ENCODE measurements around the gene POU5F1.
"Not testable (repeated sequence)": the region's sequence is repeated elsewhere in the genome, so short reads cannot be mapped to it uniquely, and the experiment has no call there.

The POU5F1 gene

DNA sequence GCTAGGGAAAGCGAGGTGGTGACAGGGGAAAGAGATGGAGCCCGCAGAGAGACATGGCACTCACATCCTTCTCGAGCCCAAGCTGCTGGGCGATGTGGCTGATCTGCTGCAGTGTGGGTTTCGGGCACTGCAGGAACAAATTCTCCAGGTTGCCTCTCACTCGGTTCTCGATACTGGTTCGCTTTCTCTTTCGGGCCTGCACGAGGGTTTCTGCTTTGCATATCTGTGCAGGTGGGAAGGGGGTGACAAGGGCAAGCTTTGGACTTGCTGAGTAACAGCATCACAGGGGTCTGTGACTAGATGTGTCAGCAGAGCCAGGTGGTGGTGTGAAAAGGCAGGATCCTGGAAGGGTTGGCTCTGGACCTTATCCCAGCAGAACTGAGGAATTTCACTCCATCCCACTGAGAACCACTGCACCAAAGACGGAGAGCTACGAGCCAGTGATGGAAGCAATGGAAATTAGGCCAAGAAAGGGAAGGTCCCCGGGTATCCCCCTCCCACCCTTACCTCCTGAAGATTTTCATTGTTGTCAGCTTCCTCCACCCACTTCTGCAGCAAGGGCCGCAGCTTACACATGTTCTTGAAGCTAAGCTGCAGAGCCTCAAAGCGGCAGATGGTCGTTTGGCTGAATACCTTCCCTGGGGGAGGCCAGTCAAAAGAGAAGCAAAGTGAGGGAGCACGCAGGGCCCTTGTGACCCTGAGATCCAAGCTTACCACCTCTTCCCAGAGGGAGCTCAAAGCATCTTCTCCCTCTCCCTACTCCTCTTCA, 5.2 kb downstream of the POU5F1 start:
- not testable (repeated sequence) for DNase-seq

DNA sequence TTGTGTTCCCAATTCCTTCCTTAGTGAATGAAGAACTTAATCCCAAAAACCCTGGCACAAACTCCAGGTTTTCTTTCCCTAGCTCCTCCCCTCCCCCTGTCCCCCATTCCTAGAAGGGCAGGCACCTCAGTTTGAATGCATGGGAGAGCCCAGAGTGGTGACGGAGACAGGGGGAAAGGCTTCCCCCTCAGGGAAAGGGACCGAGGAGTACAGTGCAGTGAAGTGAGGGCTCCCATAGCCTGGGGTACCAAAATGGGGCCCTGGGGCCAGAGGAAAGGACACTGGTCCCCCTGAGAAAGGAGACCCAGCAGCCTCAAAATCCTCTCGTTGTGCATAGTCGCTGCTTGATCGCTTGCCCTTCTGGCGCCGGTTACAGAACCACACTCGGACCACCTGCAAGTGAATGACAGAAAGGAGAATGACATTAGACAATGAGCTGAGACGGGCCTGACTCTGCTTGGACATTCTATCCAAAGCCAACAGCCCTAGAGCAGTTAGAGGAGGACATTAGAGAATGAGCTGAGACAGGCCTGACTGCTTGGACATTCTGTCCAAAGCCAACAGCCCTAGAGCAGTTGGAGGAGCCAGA, 5.9 kb downstream of the POU5F1 start:
- DNase-seq, result not testable (repeated sequence)

DNA sequence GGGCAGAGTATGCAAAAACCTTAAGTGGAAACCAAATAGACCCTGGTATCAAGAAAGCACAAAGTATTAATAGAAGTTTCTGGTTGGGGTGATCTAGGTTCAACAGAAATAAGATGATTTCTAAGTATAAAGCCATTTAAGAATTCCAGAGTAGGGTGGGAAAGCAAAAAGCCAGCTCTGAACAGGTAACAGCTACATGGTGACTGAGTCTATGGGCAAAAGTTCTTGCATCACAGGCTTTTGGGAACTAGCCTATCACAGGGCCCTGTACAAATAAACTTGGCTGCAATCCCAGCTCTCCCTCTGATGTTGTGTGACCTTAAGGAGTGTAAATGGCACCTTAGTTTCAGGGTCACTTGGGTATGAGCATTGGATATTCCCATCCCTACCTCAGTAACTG, 6.6 kb downstream of the POU5F1 start:
- no peak for DNase-seq

DNA sequence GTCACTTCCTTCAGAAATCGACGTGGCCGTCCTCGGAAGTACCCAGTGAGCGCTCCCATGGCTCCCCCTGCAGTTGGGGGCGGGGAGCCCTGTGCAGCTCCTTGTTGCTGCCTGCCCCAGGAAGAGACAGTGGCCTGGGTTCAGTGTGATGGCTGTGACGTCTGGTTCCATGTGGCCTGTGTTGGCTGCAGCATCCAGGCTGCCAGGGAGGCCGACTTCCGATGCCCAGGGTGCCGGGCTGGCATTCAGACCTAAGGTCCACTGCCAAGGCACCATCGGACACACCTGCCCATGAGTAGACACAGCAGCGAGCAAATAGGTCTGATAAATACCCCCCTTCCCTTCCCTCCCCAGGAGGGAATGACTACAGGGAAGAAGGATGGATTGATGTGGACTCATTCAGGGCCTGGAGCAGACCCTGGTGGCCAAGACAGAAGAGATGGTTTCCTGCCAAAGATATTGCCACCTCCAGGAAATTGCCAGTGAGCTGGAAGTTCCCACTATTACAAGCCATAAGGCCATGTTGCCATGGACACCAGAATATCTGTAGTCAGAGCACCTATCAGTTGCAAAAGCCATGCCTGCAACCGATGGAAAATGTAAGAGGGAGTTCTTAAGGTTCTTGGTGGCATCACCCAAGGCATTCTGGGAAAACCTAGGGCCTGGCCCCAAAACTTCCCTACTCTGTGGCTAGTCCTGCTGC, 7.9 kb downstream of the POU5F1 start:
- DNase-seq, result no peak

DNA sequence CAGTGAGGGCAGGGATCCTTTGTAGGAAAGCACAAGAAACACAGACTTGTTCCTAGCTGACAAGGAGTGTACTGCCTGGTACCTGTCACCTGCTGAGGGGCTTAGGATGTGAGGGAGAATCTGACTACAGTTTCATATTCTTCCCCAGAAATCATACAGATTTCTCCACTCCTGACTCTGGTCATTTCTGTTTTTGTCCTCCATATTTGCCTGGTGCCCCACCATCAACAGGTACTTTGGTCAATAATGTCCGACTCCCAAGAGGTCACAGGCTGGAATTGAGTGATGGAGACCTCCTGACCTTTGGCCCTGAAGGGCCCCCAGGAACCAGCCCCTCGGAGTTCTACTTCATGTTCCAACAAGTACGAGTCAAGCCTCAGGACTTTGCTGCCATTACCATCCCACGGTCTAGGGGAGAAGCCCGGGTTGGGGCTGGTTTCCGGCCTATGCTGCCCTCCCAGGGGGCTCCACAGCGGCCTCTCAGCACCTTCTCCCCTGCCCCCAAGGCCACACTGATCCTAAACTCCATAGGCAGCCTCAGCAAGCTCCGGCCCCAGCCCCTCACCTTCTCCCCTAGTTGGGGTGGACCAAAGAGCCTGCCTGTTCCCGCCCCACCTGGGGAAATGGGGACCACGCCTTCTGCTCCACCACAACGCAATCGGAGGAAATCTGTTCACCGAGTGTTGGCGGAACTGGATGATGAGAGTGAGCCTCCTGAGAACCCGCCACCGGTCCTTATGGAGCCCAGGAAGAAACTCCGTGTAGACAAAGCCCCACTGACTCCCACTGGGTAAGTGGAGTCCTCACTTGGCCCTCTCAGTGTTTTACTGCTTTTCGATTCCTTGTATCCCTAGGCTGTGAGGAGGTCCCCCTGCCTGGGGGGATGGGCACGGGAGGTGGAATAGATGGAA, 9.0 kb downstream of the POU5F1 start:
- no peak for DNase-seq

DNA sequence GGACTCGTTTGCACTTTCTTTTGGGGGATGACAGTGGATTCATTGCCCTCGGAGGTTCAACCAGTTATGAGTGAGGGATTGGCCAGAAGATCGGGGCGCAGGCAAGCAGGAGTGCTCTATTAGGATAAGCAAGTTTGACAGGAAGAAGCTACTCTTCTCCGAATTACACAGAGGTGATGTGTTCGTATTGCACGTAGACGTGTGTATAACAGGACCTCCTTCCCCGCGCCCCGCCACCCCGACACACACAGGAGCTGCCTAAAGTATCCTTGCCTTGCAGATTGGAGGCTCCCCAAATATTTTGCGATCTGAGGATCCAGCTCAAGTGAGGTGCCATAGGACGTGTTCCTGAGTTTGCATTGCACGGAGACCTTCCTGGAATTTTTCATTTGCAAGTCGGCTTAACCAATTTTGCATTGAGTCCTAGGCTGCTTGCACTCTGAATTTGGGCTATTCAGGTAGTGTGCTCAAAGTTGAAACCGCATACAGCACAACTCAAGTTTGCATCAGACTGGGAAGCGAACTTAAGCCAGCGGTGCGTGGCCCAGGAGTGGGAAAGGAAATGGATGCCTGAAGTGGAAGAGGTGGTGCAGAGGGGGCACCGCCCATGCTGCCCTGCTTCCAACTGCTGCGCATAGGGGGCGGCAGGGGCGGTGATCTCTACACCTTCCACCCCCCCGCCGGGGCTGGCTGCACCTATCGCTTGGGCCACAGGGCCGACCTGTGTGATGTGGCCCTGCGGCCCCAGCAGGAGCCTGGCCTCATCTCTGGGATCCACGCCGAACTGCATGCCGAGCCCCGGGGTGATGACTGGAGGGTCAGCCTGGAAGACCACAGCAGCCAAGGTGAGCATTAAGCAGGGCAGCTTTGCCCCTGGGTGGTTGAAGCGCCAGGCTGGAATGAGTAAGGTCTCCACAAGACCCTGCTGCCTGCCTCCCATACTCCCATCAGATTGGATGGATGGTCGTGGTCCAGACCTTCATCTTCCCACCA, 11.3 kb downstream of the POU5F1 start:
- DNase-seq, result peak; percentile 23

DNA sequence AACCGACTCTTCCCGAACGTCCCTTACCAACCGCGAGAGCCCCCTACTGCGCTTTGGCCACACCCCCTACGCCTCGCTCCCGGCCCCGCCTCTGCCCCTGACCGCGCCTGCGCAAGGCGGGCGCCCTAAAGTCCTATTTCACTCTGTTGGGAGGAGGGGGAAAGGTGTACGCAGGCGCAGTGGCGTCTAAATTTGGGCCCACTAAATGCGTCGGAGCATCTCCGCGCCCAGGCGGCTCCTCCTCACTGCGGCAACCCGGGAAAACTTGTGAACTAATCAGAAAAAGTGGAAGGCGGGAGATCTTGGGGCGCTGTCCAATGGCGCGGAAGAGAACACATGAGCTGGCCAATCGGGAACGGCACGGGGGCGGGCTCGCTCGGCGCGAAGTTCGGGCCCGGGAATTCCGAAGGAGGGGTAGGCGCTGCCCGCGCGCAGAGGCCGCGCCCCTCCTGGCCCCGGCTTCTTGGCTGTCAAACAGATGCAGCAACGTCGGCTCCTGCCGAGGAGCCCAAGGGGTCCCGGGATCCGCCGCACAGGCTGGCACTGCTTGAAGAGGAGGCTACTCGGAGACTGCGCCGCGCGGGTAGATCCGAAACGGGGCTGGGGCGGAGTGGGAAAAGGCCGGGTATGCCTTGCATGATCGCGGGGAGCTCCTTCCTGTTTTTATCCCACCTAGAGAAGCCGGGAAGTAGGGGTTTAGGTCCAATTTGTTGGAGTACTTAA, 12.2 kb downstream of the POU5F1 start, which contains the start of gene TCF19:
Gene TCF19, plus strand, starts transcription at position 450 of the 723 bp plus-strand sequence. CDS start 881 bp downstream, outside the sequence.
- peak; percentile 96 for DNase-seq

DNA sequence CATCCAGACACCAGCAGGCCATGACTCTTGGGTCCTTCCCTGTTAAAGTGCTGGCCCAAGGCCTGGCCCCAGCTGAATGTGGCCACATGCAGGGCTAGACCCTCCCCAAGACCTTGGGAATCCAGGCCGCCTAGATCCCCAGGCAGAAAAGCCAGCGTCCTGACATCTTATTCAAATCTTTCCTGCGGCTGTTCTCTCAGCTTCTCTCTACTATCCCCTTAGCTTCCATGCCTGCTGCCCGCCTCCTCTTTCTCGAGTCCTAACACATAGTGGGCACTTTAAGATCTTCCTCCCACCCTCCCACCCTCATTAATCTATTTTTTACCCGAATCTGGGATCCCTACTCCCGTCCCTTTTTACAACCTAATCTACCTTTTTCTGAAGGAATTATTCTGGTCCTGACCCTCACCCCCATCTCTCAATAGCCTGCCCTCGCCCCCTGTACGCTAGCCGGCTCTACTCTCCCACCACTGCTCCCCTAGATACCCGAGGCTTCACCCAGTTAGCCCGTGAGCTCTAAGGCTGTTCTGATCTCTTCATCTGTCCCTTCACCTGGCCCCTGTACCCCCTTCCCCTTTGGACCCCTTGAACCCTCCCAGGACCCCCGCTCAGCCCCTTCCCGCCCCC, 12.9 kb downstream of the POU5F1 start, which contains the start of gene CCHCR1:
Gene CCHCR1, minus strand, starts transcription at position 290 of the 627 bp plus-strand sequence. Its CDS starts 202 bp downstream, at position 88.
- DNase-seq, result no peak

DNA sequence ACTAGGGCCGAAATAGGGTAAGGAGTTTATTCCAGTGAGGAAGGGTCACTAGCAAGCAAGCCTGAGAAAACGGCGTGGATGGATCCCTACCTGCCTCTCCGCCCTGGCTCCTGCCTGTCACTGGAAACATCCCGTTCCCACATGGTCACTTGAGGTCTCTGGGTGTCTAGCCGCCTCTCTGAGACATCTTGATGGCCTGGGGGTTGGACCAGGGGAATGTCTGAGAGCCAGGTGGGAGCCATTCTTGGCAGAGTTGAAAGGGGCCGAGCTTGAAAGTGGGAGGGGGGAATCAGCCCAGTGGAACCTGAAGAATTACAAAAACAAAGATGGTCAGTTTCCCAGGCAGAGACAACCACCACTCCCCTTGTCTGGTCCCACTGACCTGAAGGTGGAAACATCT, 13.8 kb downstream of the POU5F1 start:
- DNase-seq, result no peak

DNA sequence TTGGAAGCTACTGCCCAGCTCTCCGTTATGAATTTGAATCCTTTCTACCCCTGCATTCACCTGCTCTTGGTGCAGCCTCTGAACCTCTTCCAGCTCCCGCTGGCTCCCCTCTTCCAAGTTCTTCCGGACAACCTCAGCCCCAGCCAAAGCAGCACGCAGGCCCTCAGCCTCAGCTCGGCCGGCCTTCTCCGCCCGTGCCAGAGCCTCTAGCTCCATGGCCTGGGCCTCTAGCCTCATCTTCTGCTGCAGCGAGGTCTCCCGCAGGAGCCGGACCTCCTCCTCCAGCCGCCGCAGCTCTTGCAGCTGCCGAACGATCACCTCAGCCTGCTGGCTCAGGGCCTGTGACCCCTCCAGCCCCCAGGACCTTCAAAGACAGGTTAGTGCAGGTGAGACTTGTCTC, 16.0 kb downstream of the POU5F1 start:
- no peak for DNase-seq

DNA sequence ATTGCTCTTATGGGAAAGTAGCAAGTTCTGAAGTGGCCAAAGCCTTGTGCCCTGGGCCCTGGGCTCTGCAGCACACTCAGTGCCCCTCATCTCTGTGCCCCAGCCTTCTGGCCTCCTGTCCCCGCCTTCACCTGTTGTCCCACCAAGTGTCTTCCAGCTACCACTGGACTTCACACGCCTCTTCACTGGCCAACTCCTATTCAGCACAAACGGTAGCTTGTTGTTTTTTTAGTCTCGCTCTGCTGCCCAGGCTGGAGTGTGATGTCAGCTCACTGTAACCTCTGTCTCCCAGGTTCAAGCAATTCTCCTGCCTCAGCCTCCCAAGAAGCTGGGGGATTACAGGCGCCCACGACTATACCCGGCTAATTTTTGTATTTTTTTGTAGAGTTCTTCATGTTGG, 17.7 kb downstream of the POU5F1 start:
- no peak for DNase-seq

DNA sequence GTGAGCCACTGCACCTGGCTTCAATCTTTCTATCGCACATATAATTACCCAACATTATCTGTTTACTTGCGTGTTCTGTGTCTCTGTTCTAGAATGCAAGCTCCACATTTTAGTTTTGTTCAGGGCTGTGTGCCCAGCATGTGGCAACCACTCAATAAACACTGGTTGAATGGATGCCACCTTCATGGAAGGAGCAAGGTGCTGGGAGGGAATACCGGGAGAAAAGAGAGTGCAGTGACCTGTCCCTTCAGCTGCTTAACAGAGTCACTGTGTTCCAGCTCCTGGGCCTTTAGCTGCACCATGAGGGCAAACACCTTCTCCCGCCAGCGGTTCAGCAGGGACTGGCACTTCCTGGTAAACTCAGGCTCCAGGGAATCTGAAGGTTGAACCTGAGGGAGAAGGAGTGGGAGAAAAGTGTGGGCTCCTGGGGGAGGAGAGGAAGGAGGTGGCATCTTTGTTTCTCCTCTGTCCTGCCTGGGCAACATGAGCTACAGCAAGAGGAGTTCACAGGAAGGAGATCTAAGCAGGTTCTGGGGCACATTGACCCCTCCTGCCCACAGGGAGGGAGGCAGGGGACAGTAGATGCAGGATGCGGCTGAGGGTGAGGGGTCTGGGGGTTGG, 20.5 kb downstream of the POU5F1 start:
- no peak for DNase-seq

DNA sequence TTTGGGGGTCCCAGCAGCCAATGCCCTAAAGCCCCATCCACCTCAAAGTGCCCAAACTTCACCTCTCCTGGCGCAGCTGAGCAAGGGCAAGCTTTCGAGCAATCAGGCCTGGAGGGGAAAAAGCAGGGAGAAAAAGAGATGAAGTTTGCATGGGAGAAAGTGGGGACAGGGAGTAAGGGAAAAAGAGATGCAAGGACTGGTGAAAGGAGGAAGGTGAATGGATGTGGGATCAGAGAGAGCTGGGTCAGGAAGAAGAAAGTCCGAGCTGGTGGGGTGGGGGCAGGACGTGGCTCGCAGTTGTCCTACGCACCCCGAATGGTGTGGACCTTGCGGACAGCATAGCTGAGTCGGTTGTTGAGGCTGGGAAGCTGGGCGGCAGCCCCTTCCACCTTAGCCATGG, 25.1 kb downstream of the POU5F1 start:
- DNase-seq, result no peak

DNA sequence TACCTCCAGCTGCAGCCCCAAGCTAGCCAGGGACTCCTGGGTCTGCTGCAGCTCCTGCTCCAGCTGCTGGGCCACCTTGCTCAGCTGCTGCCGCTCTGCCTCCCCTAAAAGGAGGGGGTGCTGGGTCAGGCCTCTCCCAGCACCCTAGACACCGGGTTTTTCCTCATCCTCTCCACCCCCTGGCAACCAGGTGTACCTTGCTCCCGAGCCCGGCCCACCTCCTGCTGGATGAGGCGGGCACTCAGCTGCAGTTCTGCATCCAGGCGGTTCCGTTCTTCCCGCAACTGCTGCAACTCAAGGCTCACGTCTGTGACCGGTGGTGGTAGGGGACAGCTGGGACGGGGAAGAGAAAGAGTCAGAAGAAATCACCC, 25.5 kb downstream of the POU5F1 start:
- no peak for DNase-seq

DNA sequence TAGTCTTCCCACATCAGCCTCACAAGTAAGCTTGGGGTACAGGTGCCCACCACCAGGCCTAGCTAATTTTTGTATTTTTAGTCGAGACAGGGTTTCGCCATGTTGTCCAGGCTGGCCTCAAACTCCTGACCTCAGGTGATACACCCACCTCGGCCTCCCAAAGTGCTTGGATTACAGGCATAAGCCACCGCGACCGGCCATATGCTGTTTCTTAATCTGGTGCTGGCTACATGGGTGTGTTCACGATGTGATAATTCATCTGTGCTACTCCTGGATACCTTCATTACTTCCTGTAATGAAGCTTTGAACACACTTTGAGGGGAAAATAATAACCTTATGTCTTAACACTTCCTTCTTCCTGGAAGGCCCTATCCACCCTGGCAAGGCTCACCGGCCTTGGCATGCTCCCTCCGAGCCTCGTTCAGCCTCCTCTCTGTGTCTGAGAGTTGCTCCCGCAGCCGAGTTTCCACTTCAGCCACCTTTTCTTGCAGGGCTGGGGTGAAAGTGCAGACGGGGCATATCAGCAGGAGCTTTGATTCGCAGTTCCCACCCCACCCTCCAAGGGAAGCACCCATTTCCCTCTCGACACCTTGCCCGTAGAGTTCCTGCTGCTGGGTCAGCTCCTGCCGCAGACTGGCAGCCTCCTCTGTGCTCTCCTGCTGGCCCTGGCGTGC, 26.0 kb downstream of the POU5F1 start:
- DNase-seq, result no peak

DNA sequence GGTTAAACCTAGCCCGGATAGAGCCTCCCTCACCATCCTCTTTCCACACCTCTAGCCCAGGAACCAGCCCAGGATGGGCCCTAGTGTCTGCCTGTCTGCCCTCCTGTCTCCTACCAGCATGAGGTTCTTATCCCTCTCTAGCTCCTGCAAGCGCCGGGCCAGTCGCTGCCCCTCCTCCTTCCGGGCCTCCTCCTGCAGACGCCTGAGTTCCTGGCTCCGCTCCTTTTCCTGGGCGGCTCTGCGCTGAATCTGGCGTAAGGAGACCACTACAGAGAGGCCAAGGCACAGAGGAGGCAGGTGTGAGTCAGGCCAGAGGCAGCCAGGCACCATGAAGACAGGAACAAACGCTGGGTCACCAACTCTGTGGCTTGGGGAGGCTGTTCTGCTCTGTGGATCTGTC, 27.3 kb downstream of the POU5F1 start:
- no peak for DNase-seq

DNA sequence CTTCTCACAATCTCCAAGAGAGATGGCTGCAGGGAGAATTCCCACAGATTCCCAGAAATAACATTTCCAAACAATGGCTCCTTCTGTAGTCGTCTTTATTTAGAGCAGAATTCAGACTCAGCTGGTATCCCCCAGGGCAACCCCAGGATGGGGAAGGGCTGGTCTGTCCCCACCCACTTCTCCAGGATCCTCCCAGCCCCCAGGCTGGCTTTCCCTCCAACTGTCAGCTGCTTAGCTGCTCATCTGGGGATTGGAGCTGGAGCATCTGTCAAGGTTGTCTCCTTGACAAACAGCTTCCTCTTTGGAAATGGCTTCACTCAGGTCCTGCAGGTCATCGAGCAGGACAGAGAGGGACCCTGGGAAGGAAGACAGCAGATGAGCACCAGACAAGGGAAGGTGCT, 28.1 kb downstream of the POU5F1 start:
- DNase-seq, result no peak

DNA sequence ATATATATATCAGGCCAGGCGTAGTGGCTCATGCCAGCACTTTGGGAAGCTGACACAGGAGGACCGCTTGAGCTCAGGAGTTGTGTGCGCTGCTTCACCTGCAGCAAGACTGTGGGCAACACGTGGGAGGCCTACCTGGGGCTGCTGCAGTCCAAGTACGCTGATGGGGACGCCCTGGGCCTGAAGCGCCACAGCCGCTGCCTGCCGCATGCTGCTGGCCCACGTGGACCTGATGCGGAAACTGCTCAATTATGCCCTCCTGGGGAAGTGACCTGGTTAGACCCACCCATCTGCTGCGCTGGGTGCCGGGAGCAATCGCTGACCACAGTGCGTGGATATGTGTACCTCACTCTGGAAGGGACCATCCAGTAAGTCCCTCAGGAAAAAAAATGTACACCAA, 29.8 kb downstream of the POU5F1 start:
- DNase-seq, result no peak

DNA sequence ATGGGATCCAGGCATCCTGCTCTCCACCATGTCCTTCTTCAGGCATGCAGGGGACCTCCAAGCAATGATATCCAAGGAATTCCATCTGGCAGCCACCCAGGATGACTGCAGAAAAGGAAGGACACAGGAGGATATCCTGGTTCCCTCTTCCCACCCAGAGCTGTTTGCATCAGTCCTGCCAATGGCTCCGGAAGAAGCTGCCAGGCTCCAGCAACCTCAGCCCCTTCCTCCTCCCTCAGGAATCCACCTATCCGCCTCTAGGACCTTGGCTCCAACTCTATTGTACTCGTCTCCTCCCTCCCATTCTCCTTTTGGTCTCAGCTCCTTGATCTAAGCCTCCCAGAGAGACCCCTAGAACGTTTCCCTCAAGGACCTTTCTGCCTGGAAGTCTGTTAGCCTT, 30.9 kb downstream of the POU5F1 start:
- no peak for DNase-seq
